ENCODE results near the gene TRPV6.

TRPV6 gene

GRCh38 chr7:142927949-142928348 is 42.4 kb upstream of the TRPV6 start:
- TF ChIP-seq, protein P1, sequence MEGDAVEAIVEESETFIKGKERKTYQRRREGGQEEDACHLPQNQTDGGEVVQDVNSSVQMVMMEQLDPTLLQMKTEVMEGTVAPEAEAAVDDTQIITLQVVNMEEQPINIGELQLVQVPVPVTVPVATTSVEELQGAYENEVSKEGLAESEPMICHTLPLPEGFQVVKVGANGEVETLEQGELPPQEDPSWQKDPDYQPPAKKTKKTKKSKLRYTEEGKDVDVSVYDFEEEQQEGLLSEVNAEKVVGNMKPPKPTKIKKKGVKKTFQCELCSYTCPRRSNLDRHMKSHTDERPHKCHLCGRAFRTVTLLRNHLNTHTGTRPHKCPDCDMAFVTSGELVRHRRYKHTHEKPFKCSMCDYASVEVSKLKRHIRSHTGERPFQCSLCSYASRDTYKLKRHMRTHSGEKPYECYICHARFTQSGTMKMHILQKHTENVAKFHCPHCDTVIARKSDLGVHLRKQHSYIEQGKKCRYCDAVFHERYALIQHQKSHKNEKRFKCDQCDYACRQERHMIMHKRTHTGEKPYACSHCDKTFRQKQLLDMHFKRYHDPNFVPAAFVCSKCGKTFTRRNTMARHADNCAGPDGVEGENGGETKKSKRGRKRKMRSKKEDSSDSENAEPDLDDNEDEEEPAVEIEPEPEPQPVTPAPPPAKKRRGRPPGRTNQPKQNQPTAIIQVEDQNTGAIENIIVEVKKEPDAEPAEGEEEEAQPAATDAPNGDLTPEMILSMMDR (IDR thresholded peaks at IDR 0.05; ENCODE audit: insufficient read depth, low read depth, low read length, missing control alignments): no peak
- DNase-seq (ENCODE audit: low read depth): no peak
- H3K4me3 ChIP-seq (ENCODE audit: low read length): no peak overlapping the region

GRCh38 chr7:142927085-142927745 is 41.7 kb upstream of the TRPV6 start:
- no peak for DNase-seq (ENCODE audit: low read depth)
- TF ChIP-seq, protein P1 (IDR thresholded peaks at IDR 0.05; ENCODE audit: insufficient read depth, low read depth, low read length, missing control alignments): no peak
- H3K4me3 ChIP-seq (ENCODE audit: low read length): no peak overlapping the region

DNA sequence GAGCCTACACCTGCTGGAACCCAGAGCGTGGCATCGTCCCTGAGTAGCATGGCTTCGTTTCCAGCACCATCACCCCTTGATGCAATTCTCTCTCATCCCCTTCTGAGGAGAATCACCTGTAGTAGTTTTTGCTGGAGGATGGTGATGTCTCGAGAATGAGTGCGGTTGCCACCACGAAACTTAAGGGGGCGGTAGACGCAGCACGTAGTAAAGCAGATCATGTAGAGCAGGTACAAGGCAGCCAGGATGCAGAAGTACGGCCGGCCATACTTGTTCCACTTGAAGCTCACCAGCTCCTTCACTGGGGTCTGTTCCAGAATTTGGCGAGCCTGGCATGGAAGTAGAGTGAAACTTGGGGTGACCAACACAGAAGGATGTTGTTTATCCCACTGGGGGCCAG is 39.9 kb upstream of the TRPV6 start:
- no peak for DNase-seq (ENCODE audit: low read depth)
- TF ChIP-seq, protein P1 (IDR thresholded peaks at IDR 0.05; ENCODE audit: insufficient read depth, low read depth, low read length, missing control alignments): no peak
- H3K4me3 ChIP-seq (ENCODE audit: low read length): no peak overlapping the region

GRCh38 chr7:142923391-142923790 is 37.8 kb upstream of the TRPV6 start:
- TF ChIP-seq, protein P1 (IDR thresholded peaks at IDR 0.05; ENCODE audit: insufficient read depth, low read depth, low read length, missing control alignments): no peak
- H3K4me3 ChIP-seq (ENCODE audit: low read length): no peak overlapping the region
- DNase-seq (ENCODE audit: low read depth): no peak

GRCh38 chr7:142919656-142920055 is 34.1 kb upstream of the TRPV6 start:
- no peak for DNase-seq (ENCODE audit: low read depth)
- no peak overlapping the region for H3K4me3 ChIP-seq (ENCODE audit: low read length)
- TF ChIP-seq, protein P1 (IDR thresholded peaks at IDR 0.05; ENCODE audit: insufficient read depth, low read depth, low read length, missing control alignments): no peak

DNA sequence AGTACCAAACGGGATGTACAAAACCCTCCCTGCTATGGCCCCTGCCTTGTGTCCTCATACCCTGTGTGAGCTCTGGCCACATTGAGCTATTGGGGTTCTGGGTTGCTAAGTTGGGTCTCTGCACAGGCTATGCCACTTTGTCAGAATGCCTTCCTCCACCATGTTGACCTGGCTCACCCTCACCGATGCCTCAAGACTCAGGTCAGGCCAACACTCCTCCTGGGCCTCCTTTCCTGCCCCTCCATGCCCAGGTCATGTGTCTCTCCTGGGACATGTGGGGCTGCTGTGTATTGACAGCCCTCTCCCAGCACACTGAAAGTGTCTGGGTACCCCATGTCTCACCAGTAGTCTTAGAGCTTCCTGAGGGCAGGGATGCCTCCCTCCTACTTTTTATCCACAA is 33.4 kb upstream of the TRPV6 start:
- no peak for DNase-seq (ENCODE audit: low read depth)
- TF ChIP-seq, protein P1 (IDR thresholded peaks at IDR 0.05; ENCODE audit: insufficient read depth, low read depth, low read length, missing control alignments): no peak
- no peak overlapping the region for H3K4me3 ChIP-seq (ENCODE audit: low read length)

GRCh38 chr7:142917447-142917846 is 31.9 kb upstream of the TRPV6 start:
- no peak for DNase-seq (ENCODE audit: low read depth)
- H3K4me3 ChIP-seq (ENCODE audit: low read length): no peak overlapping the region
- TF ChIP-seq, protein P1 (IDR thresholded peaks at IDR 0.05; ENCODE audit: insufficient read depth, low read depth, low read length, missing control alignments): no peak
